ENCODE results near the gene MYOF.

- TF ChIP-seq, protein P1, sequence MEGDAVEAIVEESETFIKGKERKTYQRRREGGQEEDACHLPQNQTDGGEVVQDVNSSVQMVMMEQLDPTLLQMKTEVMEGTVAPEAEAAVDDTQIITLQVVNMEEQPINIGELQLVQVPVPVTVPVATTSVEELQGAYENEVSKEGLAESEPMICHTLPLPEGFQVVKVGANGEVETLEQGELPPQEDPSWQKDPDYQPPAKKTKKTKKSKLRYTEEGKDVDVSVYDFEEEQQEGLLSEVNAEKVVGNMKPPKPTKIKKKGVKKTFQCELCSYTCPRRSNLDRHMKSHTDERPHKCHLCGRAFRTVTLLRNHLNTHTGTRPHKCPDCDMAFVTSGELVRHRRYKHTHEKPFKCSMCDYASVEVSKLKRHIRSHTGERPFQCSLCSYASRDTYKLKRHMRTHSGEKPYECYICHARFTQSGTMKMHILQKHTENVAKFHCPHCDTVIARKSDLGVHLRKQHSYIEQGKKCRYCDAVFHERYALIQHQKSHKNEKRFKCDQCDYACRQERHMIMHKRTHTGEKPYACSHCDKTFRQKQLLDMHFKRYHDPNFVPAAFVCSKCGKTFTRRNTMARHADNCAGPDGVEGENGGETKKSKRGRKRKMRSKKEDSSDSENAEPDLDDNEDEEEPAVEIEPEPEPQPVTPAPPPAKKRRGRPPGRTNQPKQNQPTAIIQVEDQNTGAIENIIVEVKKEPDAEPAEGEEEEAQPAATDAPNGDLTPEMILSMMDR (IDR thresholded peaks at IDR 0.05): no peak
- TF ChIP-seq POLR2A (IDR thresholded peaks at IDR 0.05) (no peak), POLR2AphosphoS5 (IDR thresholded peaks at IDR 0.05) (no peak)
These were observed 194.4 kb downstream of the MYOF start for GRCh38 chr10:93287775-93288174.
